Measurements from ENCODE around the gene ECSCR.

Gene ECSCR

GRCh38 chr5:139403787-139404483 lies 58.6 kb downstream of the ECSCR start, which contains the start of gene SPATA24:
Gene SPATA24, minus strand, starts transcription at chr5:139404089. Its CDS starts 29 bp downstream, at chr5:139404060.
- TF ChIP-seq ZNF274 (IDR thresholded peaks at IDR 0.05; ENCODE audit: low read depth, low read length) = no peak
- H3K4me3 ChIP-seq (ENCODE audit: low read length) = peak within 1 kb of the TSS; percentile 76

DNA sequence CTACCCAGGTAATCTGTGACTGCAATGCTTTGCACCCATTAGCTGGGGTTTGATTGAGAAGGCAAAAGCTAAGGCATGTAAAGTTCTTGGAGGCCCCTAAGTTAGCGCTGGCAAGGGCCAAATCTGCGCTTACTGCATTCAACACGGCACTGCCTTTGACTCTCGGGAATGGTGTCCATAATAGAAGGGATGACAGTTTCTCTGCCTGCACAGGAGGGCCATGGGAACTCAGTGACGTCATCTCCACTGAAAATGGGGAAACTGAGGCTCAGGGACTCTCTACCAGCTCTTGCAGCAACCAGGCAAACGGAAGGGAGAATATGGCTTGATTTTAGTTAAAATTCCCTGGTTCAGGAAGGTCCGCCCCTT lies 59.1 kb downstream of the ECSCR start:
- no peak for TF ChIP-seq ZNF274 (IDR thresholded peaks at IDR 0.05; ENCODE audit: low read depth, low read length)
- H3K4me3 ChIP-seq (ENCODE audit: low read length) = peak overlapping the region; percentile 76

- no peak overlapping the region for H3K4me3 ChIP-seq (ENCODE audit: low read length)
- TF ChIP-seq ZNF274 (IDR thresholded peaks at IDR 0.05; ENCODE audit: low read depth, low read length) = no peak
Measured at GRCh38 chr5:139402561-139403158, 59.9 kb downstream of the ECSCR start.

DNA sequence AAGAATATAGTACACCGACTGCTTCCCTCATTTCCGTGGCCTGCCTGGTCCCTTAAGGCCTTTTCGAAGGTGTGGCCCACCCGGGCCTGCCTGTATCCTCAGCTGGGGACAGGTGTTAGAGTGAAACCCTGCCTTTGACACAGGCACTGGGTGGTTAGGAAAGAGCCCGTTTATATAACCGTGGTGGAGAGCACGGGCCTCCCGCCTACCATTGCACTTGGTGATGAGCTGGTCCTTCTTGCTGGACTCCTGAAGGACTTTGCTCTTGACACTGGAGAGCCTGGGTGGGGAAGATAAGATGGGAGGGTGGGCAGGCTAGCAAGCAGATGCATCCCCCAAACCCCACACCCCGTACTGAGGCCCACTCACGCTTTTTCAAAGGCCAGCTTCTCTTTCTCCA lies 61.0 kb downstream of the ECSCR start:
- TF ChIP-seq ZNF274 (IDR thresholded peaks at IDR 0.05; ENCODE audit: low read depth, low read length) = no peak
- H3K4me3 ChIP-seq (ENCODE audit: low read length) = no peak overlapping the region

DNA sequence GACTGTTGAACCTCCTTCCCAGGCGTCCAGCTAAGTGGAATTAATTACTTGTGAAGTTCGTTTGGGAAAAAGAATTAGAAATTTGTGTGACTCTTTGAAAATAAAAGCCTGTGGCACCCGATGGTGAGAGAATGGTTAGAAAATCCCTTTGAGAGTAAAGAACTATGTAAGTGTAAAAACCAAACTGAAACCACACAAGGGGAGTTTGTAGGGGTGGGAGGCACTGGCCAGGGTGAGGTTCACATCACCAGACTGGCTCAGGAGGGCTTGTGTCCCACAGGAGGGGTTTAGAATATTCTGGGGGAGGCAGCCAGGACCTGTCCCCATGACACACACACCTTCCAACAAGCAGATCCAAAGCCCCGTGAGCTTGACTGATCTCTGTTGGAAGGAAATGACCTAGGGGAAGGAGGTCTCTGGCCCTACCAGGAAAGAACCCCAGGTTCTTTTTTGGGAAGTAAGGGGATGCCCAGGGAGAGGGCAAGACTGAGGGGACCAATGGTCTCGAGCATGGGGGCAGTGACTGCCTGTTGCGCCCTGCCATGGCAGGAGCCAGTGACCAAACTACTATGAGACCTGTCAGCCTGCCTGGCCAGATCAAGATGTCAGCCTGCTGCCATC lies 62.9 kb downstream of the ECSCR start:
- no peak overlapping the region; the same call in 1 of the 2 replicates for H3K4me3 ChIP-seq (ENCODE audit: low read length)
- TF ChIP-seq ZNF274 (IDR thresholded peaks at IDR 0.05; ENCODE audit: low read depth, low read length) = no peak
